ENCODE measurements around the gene CERKL. TPM values are rescaled to one million over a fixed set of nuclear protein-coding genes. Genes with fewer than 3 reads are reported as not detected.

The CERKL gene
- total RNA-seq, 1 donor from 2014 or later: 0.18 TPM

DNA sequence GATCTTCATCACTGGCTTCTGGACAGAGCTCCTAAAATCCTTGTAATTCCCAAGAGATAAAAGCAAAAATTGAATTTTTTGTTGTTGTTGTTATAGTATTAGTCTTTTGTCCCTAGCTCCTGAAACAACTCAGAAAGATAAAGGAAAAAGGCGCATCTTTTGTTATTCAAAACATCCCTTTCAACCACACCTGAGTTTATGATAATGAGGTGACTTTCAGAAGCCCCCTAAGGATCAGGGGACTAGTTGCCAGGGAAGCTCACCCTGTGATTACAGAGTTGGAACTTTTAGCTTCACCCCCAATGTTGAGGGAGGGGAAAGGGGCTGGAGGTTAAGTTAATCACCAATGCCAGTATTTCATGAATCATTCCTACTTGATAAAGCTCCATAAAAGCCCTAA lies 10.3 kb upstream of the CERKL start:
- H3K4me3 Mint-ChIP-seq: no peak overlapping the region
- CTCF ChIA-PET: no interaction called here
- H3K4me1 Mint-ChIP-seq: peaks cover 1% of the 10 kb centered on the region

DNA sequence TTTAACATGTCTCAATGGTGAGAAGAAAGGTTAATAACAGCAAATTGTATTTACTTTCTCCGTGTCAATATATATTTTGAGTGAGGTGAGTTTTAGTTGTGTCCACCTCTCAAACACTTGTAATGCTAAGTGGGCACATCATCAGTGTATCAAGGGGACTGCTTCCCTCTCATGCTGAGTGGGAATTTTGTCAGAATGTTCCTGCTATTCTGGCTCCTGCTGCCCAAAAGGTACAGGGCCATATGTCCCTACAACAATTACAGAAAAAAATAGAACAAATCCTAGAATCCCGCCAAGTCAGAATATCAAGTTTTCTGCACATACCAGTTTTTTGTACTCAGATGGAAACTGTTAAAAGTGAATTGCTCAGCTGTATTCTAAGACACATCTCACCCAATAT lies 5.4 kb upstream of the CERKL start:
- Mint-ChIP-seq H3K9me3 (peaks cover 10% of the 10 kb centered on the region), H3K4me3 (no peak overlapping the region), H3K4me1 (peaks cover 4% of the 10 kb centered on the region), H3K27ac (no peak overlapping the region), H3K27me3 (peaks cover 19% of the 10 kb centered on the region), H3K36me3 (ENCODE audit: low read depth) (no peaks in the 10 kb centered on the region)
- TF ChIP-seq, protein P1, sequence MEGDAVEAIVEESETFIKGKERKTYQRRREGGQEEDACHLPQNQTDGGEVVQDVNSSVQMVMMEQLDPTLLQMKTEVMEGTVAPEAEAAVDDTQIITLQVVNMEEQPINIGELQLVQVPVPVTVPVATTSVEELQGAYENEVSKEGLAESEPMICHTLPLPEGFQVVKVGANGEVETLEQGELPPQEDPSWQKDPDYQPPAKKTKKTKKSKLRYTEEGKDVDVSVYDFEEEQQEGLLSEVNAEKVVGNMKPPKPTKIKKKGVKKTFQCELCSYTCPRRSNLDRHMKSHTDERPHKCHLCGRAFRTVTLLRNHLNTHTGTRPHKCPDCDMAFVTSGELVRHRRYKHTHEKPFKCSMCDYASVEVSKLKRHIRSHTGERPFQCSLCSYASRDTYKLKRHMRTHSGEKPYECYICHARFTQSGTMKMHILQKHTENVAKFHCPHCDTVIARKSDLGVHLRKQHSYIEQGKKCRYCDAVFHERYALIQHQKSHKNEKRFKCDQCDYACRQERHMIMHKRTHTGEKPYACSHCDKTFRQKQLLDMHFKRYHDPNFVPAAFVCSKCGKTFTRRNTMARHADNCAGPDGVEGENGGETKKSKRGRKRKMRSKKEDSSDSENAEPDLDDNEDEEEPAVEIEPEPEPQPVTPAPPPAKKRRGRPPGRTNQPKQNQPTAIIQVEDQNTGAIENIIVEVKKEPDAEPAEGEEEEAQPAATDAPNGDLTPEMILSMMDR (IDR thresholded peaks at IDR 0.05): no peak
- intact Hi-C loops (cut with micrococcal nuclease): no loop called here
- DNase-seq (no peak), ATAC-seq (ENCODE audit: low read depth) (no peak)
- ChIA-PET POLR2A (no interaction called here), CTCF (no interaction called here)

More for the DNA sequence above, 10.3 kb upstream of the CERKL start:
- H3K27me3 Mint-ChIP-seq: peaks cover 13% of the 10 kb centered on the region
- POLR2A ChIA-PET: no interaction called here
- no peak overlapping the region for H3K27ac Mint-ChIP-seq
- H3K9me3 Mint-ChIP-seq: peaks cover 10% of the 10 kb centered on the region
- intact Hi-C loops (cut with micrococcal nuclease): no loop called here
- TF ChIP-seq, protein P1 (IDR thresholded peaks at IDR 0.05): no peak
- H3K36me3 Mint-ChIP-seq (ENCODE audit: low read depth): no peaks in the 10 kb centered on the region
- ATAC-seq (ENCODE audit: low read depth) (no peak), DNase-seq (no peak)

DNA sequence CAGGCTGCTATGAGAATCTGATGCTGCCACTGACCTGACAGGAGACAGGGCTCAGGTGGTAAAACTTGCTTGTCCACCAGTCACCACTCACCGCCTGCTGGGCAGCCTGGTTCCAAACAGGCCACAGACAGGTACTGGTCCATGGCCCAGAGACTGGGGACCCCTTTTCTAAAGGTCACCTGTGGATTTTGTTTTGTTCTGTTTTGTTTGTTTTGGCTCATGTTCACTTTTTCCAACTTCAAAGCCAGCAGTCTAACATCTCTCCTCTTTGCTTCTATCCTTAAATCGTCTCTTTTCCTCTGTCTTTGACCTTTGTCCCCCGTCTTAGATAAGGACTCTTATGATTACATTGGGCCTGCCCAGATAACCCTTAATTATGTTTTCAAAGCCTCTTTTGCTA lies 3.3 kb upstream of the CERKL start:
- Mint-ChIP-seq H3K27ac (no peak overlapping the region), H3K9me3 (no peaks in the 10 kb centered on the region), H3K27me3 (peaks cover 22% of the 10 kb centered on the region), H3K4me1 (peaks cover 13% of the 10 kb centered on the region), H3K4me3 (no peak overlapping the region), H3K36me3 (ENCODE audit: low read depth) (no peaks in the 10 kb centered on the region)
- TF ChIP-seq, protein P1 (IDR thresholded peaks at IDR 0.05): no peak
- intact Hi-C loops (cut with micrococcal nuclease): no loop called here
- DNase-seq (no peak), ATAC-seq (ENCODE audit: low read depth) (no peak)
- POLR2A ChIA-PET: no interaction called here
- CTCF ChIA-PET: no interaction called here

DNA sequence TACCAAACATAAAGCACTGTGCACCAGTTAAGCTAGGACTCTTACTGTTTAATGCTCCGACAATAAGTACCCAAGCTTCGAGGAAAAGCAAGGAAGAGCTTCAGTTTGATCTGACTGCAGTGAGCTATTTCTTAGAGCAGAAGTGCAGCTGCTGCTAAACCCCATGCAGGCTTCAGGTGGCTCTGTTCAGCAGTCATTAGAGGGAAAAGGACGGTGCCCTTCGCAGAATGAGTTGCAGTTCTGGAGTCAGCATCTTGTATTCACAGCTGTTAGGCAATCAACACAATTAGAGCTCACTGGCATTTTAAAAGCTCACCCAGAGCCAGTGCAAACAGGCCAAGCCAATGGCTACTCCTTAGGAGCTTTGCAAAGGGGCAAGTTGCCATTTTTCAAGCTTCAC lies 1.5 kb upstream of the CERKL start:
- intact Hi-C loops (cut with micrococcal nuclease): no loop called here
- Mint-ChIP-seq H3K4me1 (peaks cover 13% of the 10 kb centered on the region), H3K4me3 (no peak overlapping the region), H3K27me3 (peaks cover 28% of the 10 kb centered on the region), H3K36me3 (ENCODE audit: low read depth) (no peaks in the 10 kb centered on the region), H3K9me3 (no peaks in the 10 kb centered on the region), H3K27ac (no peak overlapping the region)
- POLR2A ChIA-PET: no interaction called here
- TF ChIP-seq, protein P1 (IDR thresholded peaks at IDR 0.05): no peak
- ATAC-seq (ENCODE audit: low read depth): no peak
- CTCF ChIA-PET: interaction anchor here (1.3 kb wide), 1 partner anchor 86 kb away, joined by 5 read pairs; no protein-coding TSS in a partner anchor
- DNase-seq: no peak

DNA sequence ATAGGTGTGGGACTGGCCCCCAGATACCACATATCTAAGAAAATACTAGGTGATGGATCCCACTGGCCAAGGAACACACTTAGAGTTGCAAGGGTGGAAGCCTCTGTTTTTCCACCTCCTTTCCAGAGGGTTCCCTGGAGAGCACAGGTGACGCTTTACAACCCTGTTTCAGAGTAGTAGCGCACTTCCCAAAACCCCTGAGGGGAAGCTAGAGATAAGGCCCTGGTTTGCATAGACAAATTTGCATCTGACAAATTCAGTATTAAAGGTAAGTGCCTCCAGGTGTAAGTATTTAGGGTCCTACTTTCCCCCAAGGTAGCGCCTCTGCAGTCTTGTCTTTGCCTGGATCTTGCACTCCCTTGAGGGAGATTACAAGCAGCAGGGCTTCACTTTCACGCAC lies 474 bp upstream of the CERKL start:
- ATAC-seq (ENCODE audit: low read depth): no peak
- no peaks in the 10 kb centered on the region for H3K36me3 Mint-ChIP-seq (ENCODE audit: low read depth)
- TF ChIP-seq, protein P1 (IDR thresholded peaks at IDR 0.05): no peak
- peak overlapping the region; percentile 80 for H3K4me3 Mint-ChIP-seq
- peaks cover 34% of the 10 kb centered on the region for H3K27me3 Mint-ChIP-seq
- ChIA-PET CTCF (interaction anchor here (1.0 kb wide), 1 partner anchor 58 kb away, joined by 3 read pairs; no protein-coding TSS in a partner anchor), POLR2A (no interaction called here)
- no peaks in the 10 kb centered on the region for H3K9me3 Mint-ChIP-seq
- DNase-seq: no peak
- intact Hi-C loops (cut with micrococcal nuclease): loop anchor here (2.0 kb wide), 1 partner anchor 15 kb away; no protein-coding TSS in a partner anchor
- no peak overlapping the region for H3K27ac Mint-ChIP-seq
- peaks cover 13% of the 10 kb centered on the region for H3K4me1 Mint-ChIP-seq
